Measurements from ENCODE around the gene PRG2.
"Not testable (repeated sequence)": the region's sequence is repeated elsewhere in the genome, so short reads cannot be mapped to it uniquely, and the experiment has no call there.

- TF ChIP-seq POLR2A (IDR thresholded peaks at IDR 0.05; ENCODE audit: low read length); GATA1 (IDR thresholded peaks at IDR 0.05; ENCODE audit: low read depth, low read length): not testable (repeated sequence)
These were observed 12.8 kb upstream of the PRG2 start for GRCh38 chr11:57403003-57403801.

All from erythroblast (primary cell).